Choroid plexus epithelial cell (primary cell): ENCODE results near the gene ARAP1.

ENCODE experiments used
- DNase-seq: peaks from one replicate; pipeline ENCODE4 v3.0.0-alpha.2; 2010; ENCODE audit warnings: low read depth
- H3K4me3 ChIP-seq: 2 replicates; pipeline ENCODE4 v1.5.1; 2011; ENCODE audit warnings: low read depth, mild to moderate bottlenecking, control low read depth, low read length, moderate library complexity
- CTCF ChIP-seq: conservative IDR thresholded peaks from 2 replicates; pipeline ENCODE4 v1.5.1; 2011; ENCODE audit warnings: low read depth, mild to moderate bottlenecking, control low read depth, inconsistent platforms, low read length, moderate library complexity

Gene ARAP1

DNA sequence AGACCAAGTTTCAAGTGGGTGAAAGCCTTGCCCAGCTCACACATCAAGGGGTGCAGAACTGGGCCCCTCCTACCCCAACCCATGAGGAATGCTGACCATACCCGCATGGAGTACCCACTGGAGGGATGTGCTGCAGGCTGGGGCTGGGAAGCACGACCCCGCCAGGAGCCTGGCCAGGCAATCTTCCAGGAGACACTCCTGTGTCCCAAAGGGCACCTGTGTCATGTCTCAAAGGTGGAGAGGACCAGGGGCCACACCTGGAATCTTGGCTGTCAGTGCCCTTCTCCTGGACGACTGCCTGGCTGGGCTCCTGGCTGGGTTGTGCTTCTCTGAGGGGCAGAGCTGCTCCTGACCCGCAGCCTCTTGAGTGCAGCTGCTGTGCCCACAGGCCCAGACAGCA, 6.7 kb downstream of the ARAP1 start:
- no peak overlapping the region for H3K4me3 ChIP-seq
- TF ChIP-seq CTCF: no peak
- no peak for DNase-seq

DNA sequence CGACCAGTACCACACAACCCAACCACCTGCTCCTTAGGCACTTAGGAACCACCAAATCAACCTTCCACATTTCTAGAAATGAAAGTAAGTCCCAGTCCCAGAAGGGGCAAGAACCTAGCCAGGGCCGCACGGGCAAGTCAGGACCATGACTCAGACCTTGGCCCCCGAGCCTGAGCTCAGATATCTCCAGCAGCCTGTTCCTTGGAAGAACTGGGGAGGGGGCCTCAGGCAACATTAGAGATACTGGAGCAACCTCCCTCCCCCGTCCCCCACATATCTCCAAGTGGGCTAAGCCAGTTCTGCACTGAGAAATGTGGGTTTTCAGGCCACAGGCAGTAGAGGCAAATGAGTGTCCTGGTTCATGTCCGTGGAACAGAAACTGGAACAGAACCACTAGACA, 7.7 kb downstream of the ARAP1 start:
- no peak overlapping the region for H3K4me3 ChIP-seq
- TF ChIP-seq CTCF: no peak

GRCh38 chr11:72743321-72744221, 8.6 kb downstream of the ARAP1 start:
- no peak for TF ChIP-seq CTCF
- no peak for DNase-seq
- H3K4me3 ChIP-seq: no peak overlapping the region

More for the DNA sequence above, 7.7 kb downstream of the ARAP1 start:
- DNase-seq: no peak

DNA sequence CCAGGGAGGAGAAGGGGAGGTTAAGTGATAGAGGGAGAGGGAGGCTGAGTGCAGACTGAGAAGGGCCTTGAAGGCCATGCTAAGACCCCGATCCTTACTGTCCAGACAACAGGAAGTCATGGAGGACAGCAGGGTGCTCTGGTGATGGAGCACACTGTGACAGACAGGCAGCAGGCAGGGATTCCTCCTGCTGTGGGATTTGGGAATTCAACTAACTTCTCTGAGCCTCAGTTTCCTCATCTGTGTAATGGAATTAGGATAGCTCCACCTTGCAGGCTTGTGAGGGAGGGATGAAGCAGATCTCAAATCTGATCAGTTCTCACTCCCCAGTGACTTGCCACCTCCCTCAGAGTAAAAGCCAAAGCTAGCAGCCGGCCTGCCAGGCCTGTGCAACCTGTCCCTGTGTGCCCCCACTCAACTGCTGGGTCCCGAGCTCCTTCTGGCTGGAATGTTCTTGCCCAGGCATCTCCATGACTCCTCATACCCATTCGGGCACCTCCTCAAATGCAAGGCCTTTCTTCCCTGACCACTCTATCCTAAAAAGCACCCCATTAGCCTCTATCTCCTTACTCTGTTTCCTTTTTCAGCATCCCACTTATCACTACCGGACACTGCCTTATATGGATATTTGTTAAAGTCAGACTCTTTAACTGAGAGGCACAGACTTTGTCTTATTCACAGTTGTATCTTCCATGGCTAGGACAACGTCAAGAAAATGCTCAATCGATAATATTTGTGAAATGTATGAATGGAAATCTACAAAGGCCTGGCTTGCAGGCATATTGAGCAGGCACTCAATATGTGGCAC, 9.5 kb downstream of the ARAP1 start:
- DNase-seq: no peak
- no peak overlapping the region for H3K4me3 ChIP-seq
- no peak for TF ChIP-seq CTCF

DNA sequence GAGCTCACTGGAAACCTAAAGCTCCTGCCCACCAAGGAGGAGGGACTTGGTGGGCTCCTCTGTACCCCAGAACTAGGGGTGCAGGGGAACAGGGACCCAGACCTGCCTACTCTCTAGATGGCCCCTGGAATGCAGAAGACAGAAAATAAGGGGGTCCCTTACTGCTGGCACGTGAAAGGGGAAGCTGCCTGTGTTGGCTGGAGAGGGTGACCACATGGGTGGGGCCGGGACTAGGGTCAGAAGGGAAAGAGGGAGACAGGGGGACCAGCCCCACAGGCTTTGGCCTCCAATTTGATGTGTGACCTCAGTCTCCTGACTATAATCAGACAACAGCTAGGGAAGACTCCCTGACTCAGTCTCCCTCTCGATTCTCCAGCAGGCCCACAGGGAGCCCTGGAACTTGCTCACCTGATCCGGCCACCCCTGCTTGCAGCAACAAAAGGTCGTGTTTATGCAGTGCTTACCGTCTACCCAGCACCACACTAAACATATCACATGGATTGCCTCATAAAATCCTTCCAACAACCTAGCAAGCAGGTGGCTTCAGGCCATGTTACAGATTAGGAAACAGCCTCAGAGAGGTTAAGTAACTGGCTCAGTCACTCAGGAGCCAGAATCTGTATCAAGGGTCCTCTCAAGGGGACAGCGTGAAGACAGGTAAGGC, 10.2 kb downstream of the ARAP1 start:
- H3K4me3 ChIP-seq: no peak overlapping the region
- TF ChIP-seq CTCF: no peak
- DNase-seq: peak; percentile 65

GRCh38 chr11:72741429-72741833, 10.8 kb downstream of the ARAP1 start:
- peak; percentile 42 for DNase-seq
- TF ChIP-seq CTCF: peak; percentile 16

More at GRCh38 chr11:72741429-72741833, 10.8 kb downstream of the ARAP1 start:
- H3K4me3 ChIP-seq: no peak overlapping the region
